Raji (cell line): ENCODE data around the gene ENTR1.

Experiments used
- POLR2A ChIP-seq: IDR thresholded peaks from 2 replicates; pipeline ENCODE4 v1.6.1; 2011; ENCODE audit warnings: low read depth, low read length, control low read depth; ENCODE audit not compliant: insufficient read depth

The ENTR1 gene

GRCh38 chr9:136409557-136410455 lies 608 bp downstream of the ENTR1 start:
- peak; percentile 25; the same call in 1 of the 2 replicates for TF ChIP-seq POLR2A

GRCh38 chr9:136407911-136408310 lies 2.5 kb downstream of the ENTR1 start:
- no peak for TF ChIP-seq POLR2A

GRCh38 chr9:136405481-136405880 lies 4.9 kb downstream of the ENTR1 start:
- TF ChIP-seq POLR2A: no peak

GRCh38 chr9:136404801-136405136 lies 5.6 kb downstream of the ENTR1 start:
- no peak for TF ChIP-seq POLR2A

- TF ChIP-seq POLR2A: no peak
Observed at GRCh38 chr9:136403915-136404800, 6.3 kb downstream of the ENTR1 start.

GRCh38 chr9:136403538-136403914 lies 6.9 kb downstream of the ENTR1 start:
- TF ChIP-seq POLR2A: no peak

GRCh38 chr9:136402067-136402466 lies 8.3 kb downstream of the ENTR1 start:
- TF ChIP-seq POLR2A: no peak

- TF ChIP-seq POLR2A: no peak
Observed at GRCh38 chr9:136401173-136401922, 9.1 kb downstream of the ENTR1 start.

GRCh38 chr9:136400038-136400834 lies 10.2 kb downstream of the ENTR1 start, which contains the start of gene SNAPC4:
TSS of gene SNAPC4 (minus strand) at chr9:136400170. CDS start at chr9:136398428, 1,742 bp downstream.
- TF ChIP-seq POLR2A: peak; percentile 84

- no peak for TF ChIP-seq POLR2A
Observed at GRCh38 chr9:136399176-136400037, 11.0 kb downstream of the ENTR1 start.

- TF ChIP-seq POLR2A: no peak
Observed at GRCh38 chr9:136398286-136398685, 12.1 kb downstream of the ENTR1 start.

GRCh38 chr9:136397643-136398042 lies 12.8 kb downstream of the ENTR1 start:
- TF ChIP-seq POLR2A: no peak

GRCh38 chr9:136396219-136396515 lies 14.2 kb downstream of the ENTR1 start:
- TF ChIP-seq POLR2A: no peak
